NCI-H2029 treated with DMSO at 0.1 percent for 48 hours (cell line): ENCODE results near the gene IPCEF1.
A peak's percentile ranks its signal among the peaks of the same experiment; 100 is the strongest.

ENCODE experiments used
- DNase-seq: peaks from one replicate; lab custom pipeline; 2025; lab: John Stamatoyannopoulos, UW

Gene IPCEF1

GRCh38 chr6:154356690-154357089 lies at the start of gene IPCEF1:
Gene IPCEF1 (minus strand): TSS chr6:154356803. CDS start chr6:154265947, 90,856 bp downstream.
- DNase-seq = no peak

GRCh38 chr6:154406301-154406700 lies 49.7 kb upstream of the IPCEF1 start:
- DNase-seq = no peak

- DNase-seq = no peak
These were observed 48.3 kb upstream of the IPCEF1 start for GRCh38 chr6:154404791-154405400.

GRCh38 chr6:154403788-154404187 lies 47.2 kb upstream of the IPCEF1 start:
- DNase-seq = peak; percentile 52

GRCh38 chr6:154402081-154402780 lies 45.6 kb upstream of the IPCEF1 start:
- no peak for DNase-seq

- no peak for DNase-seq
These were observed 42.5 kb upstream of the IPCEF1 start for GRCh38 chr6:154399097-154399496.

GRCh38 chr6:154397491-154398195 lies 41.0 kb upstream of the IPCEF1 start:
- no peak for DNase-seq

GRCh38 chr6:154395878-154396277 lies 39.3 kb upstream of the IPCEF1 start:
- DNase-seq = no peak

- no peak for DNase-seq
These were observed 38.7 kb upstream of the IPCEF1 start for GRCh38 chr6:154395316-154395715.

GRCh38 chr6:154394571-154394970 lies 38.0 kb upstream of the IPCEF1 start:
- no peak for DNase-seq

GRCh38 chr6:154390034-154390433 lies 33.4 kb upstream of the IPCEF1 start:
- no peak for DNase-seq

GRCh38 chr6:154388803-154389202 lies 32.2 kb upstream of the IPCEF1 start:
- no peak for DNase-seq

GRCh38 chr6:154386848-154387717 lies 30.5 kb upstream of the IPCEF1 start:
- DNase-seq = no peak

GRCh38 chr6:154384191-154384590 lies 27.6 kb upstream of the IPCEF1 start:
- no peak for DNase-seq

GRCh38 chr6:154383273-154383672 lies 26.7 kb upstream of the IPCEF1 start:
- no peak for DNase-seq

- DNase-seq = no peak
These were observed 26.1 kb upstream of the IPCEF1 start for GRCh38 chr6:154382740-154383139.

GRCh38 chr6:154381548-154381947 lies 24.9 kb upstream of the IPCEF1 start:
- DNase-seq = no peak

- DNase-seq = no peak
These were observed 24.1 kb upstream of the IPCEF1 start for GRCh38 chr6:154380741-154381140.

GRCh38 chr6:154379585-154379984 lies 23.0 kb upstream of the IPCEF1 start:
- no peak for DNase-seq

GRCh38 chr6:154378518-154378917 lies 21.9 kb upstream of the IPCEF1 start:
- DNase-seq = no peak

GRCh38 chr6:154377726-154378125 lies 21.1 kb upstream of the IPCEF1 start:
- no peak for DNase-seq

GRCh38 chr6:154373971-154374370 lies 17.4 kb upstream of the IPCEF1 start:
- no peak for DNase-seq
